GM12878 (cell line): Measurements from ENCODE around the gene OLFML2A. TPM values are rescaled to one million over a fixed set of nuclear protein-coding genes. Genes with fewer than 3 reads are reported as not detected.

Source experiments
- ATF7 ChIP-seq: fragments of 450-650 bp; IDR thresholded peaks from 2 replicates; pipeline ENCODE4 v1.6.1; 2016; ENCODE audit warnings: low read depth, mild to moderate bottlenecking
- BMI1 ChIP-seq: fragments of 450-650 bp; IDR thresholded peaks from 2 replicates; pipeline ENCODE4 v1.6.1; 2016; ENCODE audit warnings: mild to moderate bottlenecking, moderate library complexity, borderline replicate concordance
- CHD1 ChIP-seq: IDR thresholded peaks from 2 replicates; pipeline ENCODE4 v1.6.1; 2012; ENCODE audit warnings: low read depth, low read length, improper control_type of control experiment
- CHD2 ChIP-seq: IDR thresholded peaks from 2 replicates; pipeline ENCODE4 v1.6.1; 2011; ENCODE audit warnings: low read depth, low read length, improper control_type of control experiment, borderline replicate concordance
- GABPA ChIP-seq: IDR thresholded peaks from 2 replicates; pipeline ENCODE4 v1.6.1; 2014; ENCODE audit warnings: antibody characterized with exemption, low read depth, mild to moderate bottlenecking, inconsistent platforms
- IKZF1 ChIP-seq: fragments of 450-650 bp; conservative IDR thresholded peaks from 2 replicates; pipeline ENCODE4 v1.6.1; 2017; ENCODE audit warnings: antibody characterized with exemption, mild to moderate bottlenecking
- JUNB ChIP-seq: IDR thresholded peaks from 2 replicates; pipeline ENCODE4 v1.6.1; 2016; ENCODE audit warnings: antibody characterized with exemption, mild to moderate bottlenecking
- MXI1 ChIP-seq: fragments of 150-350 bp; IDR thresholded peaks from 2 replicates; pipeline ENCODE4 v1.6.1; 2011; ENCODE audit warnings: low read depth, mild to moderate bottlenecking, inconsistent platforms, low read length, improper control_type of control experiment
- ZNF217 ChIP-seq: fragments of 450-650 bp; IDR thresholded peaks from 2 replicates; pipeline ENCODE4 v1.6.1; 2017; ENCODE audit warnings: antibody characterized with exemption, mild to moderate bottlenecking
- polyA plus RNA-seq, 11 experiments: library from polyadenylated mRNA; depleted of rRNA in 4 of 11; unstranded in 6 of 11; stranded (reverse) in 5 of 11; fragments of >200 nt; fragmentation: Nextera tagmentation in 4 of 11; fragmentation: Illumina TruSeq in 1 of 11; extraction: Ambion mirVana in 4 of 11; extraction: Trizol in 1 of 11; gene quantifications; 1 replicate in 1 of 11; 2 replicates in 10 of 11; pipeline versions ENCODE4 v1.2.1 to v1.2.3, GENCODE V29; 2011 to 2016; ENCODE audit warnings: inconsistent platforms in 2 of 11, missing spikeins in 2 of 11, low read depth in 1 of 11
- total RNA-seq, 4 experiments: library from RNA; depleted of rRNA in 3 of 4; stranded (reverse); fragments of >200 nt in 3 of 4; fragmentation: Illumina TruSeq in 1 of 4; extraction: Trizol in 1 of 4; gene quantifications; 2 replicates each; pipeline versions ENCODE4 v1.2.1 to v1.2.3, GENCODE V29; 2013 to 2021
- TF ChIP-seq, protein P1 (sequence below): fragments of 450-650 bp; IDR thresholded peaks from 2 replicates; pipeline ENCODE4 v1.6.1; 2016; ENCODE audit warnings: mild to moderate bottlenecking, moderate library complexity, borderline replicate concordance
- TF ChIP-seq, protein P2 (sequence below): fragments of 450-650 bp; formaldehyde crosslinking; IDR thresholded peaks from 2 replicates; pipeline ENCODE4 v1.4.0; 2022; ENCODE audit warnings: mild to moderate bottlenecking, moderate library complexity
- TF ChIP-seq, protein P3 (sequence below): IDR thresholded peaks from 2 replicates; pipeline ENCODE4 v1.6.1; 2012; ENCODE audit warnings: low read length, inconsistent platforms
- TF ChIP-seq, protein P4 (sequence below): IDR thresholded peaks from 2 replicates; pipeline ENCODE4 v1.6.1; 2011; ENCODE audit warnings: low read depth, mild to moderate bottlenecking, low read length, moderate library complexity, borderline replicate concordance; ENCODE audit errors: extremely low read depth
- TF ChIP-seq, protein P5 (sequence below): fragments of 450-650 bp; IDR thresholded peaks from 2 replicates; pipeline ENCODE4 v1.6.1; 2017; ENCODE audit warnings: antibody characterized with exemption, mild to moderate bottlenecking, moderate library complexity

Gene OLFML2A
- total and polyA plus RNA-seq, 10 of the 15 experiments (the other 5 are each of a cell fraction or from before 2014, with no cell fraction given): 0.02 to 0.13 (median 0.10) TPM; not detected in 4

DNA sequence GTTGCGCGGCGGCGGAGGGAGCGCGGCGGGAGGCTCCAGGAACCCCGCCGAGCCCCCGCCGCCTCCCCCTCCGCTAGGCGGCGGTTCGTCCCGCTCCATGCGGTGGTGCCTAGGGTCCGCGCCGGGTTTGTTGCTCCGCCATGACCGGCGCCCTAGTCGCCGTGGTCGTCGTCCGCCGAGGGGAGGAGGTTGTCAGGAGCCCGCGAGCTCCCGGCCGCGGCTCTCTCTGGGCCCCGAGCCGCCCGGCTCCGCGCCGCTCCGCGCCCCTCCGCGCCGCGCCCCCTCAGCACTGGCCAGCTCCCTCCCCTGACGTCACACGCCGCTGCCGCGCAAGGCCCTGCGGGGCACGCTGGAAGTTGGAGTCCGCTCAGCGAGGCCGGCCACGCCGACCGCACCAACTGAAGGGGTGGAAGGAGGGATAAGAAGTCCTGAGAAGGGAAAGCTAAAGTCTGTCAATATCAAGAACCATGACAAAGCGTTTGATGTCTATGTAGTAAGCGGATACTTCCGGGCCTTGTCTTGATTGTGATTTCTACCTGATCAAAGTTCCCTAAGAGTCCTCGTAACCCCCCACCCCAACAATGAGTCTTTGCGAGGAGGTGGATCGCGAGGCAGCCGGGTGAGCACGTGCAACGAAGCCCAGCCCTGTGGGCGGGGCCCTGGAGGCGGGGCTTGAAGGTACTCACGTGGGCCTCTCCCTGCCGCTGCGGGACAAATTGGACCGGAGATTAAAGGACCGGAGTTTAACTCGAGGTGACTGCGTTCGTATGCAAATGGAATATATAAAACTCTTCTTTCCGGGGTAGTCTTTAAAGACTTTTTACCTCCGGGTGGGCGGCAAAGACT is 5.7 kb upstream of the OLFML2A start, which contains the start of gene NR6A1 (continued):
- TF ChIP-seq ZNF217 (0 out of 2 replicates have a peak, but pooled peaks have one; percentile 59), GABPA (no peak), CHD2 (peak; percentile 69), CHD1 (peak; percentile 100), JUNB (no peak), ATF7 (peak; percentile 100), BMI1 (no peak), IKZF1 (peak; percentile 93), MXI1 (peak; percentile 85)
- TF ChIP-seq, protein P1, sequence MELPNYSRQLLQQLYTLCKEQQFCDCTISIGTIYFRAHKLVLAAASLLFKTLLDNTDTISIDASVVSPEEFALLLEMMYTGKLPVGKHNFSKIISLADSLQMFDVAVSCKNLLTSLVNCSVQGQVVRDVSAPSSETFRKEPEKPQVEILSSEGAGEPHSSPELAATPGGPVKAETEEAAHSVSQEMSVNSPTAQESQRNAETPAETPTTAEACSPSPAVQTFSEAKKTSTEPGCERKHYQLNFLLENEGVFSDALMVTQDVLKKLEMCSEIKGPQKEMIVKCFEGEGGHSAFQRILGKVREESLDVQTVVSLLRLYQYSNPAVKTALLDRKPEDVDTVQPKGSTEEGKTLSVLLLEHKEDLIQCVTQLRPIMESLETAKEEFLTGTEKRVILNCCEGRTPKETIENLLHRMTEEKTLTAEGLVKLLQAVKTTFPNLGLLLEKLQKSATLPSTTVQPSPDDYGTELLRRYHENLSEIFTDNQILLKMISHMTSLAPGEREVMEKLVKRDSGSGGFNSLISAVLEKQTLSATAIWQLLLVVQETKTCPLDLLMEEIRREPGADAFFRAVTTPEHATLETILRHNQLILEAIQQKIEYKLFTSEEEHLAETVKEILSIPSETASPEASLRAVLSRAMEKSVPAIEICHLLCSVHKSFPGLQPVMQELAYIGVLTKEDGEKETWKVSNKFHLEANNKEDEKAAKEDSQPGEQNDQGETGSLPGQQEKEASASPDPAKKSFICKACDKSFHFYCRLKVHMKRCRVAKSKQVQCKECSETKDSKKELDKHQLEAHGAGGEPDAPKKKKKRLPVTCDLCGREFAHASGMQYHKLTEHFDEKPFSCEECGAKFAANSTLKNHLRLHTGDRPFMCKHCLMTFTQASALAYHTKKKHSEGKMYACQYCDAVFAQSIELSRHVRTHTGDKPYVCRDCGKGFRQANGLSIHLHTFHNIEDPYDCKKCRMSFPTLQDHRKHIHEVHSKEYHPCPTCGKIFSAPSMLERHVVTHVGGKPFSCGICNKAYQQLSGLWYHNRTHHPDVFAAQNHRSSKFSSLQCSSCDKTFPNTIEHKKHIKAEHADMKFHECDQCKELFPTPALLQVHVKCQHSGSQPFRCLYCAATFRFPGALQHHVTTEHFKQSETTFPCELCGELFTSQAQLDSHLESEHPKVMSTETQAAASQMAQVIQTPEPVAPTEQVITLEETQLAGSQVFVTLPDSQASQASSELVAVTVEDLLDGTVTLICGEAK: peak; percentile 74; the same call in 1 of the 2 replicates
- TF ChIP-seq, protein P2, sequence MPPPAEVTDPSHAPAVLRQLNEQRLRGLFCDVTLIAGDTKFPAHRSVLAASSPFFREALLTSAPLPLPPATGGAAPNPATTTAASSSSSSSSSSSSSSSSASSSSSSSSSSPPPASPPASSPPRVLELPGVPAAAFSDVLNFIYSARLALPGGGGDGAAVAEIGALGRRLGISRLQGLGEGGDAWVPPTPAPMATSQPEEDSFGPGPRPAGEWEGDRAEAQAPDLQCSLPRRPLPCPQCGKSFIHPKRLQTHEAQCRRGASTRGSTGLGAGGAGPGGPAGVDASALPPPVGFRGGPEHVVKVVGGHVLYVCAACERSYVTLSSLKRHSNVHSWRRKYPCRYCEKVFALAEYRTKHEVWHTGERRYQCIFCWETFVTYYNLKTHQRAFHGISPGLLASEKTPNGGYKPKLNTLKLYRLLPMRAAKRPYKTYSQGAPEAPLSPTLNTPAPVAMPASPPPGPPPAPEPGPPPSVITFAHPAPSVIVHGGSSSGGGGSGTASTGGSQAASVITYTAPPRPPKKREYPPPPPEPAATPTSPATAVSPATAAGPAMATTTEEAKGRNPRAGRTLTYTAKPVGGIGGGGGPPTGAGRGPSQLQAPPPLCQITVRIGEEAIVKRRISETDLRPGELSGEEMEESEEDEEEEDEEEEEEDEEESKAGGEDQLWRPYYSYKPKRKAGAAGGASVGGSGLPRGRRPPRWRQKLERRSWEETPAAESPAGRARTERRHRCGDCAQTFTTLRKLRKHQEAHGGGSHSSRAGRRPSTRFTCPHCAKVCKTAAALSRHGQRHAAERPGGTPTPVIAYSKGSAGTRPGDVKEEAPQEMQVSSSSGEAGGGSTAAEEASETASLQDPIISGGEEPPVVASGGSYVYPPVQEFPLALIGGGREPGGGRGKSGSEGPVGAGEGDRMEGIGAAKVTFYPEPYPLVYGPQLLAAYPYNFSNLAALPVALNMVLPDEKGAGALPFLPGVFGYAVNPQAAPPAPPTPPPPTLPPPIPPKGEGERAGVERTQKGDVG (CRISPR knock-in tag): no peak
- TF ChIP-seq, protein P3, sequence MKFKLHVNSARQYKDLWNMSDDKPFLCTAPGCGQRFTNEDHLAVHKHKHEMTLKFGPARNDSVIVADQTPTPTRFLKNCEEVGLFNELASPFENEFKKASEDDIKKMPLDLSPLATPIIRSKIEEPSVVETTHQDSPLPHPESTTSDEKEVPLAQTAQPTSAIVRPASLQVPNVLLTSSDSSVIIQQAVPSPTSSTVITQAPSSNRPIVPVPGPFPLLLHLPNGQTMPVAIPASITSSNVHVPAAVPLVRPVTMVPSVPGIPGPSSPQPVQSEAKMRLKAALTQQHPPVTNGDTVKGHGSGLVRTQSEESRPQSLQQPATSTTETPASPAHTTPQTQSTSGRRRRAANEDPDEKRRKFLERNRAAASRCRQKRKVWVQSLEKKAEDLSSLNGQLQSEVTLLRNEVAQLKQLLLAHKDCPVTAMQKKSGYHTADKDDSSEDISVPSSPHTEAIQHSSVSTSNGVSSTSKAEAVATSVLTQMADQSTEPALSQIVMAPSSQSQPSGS: no peak
- TF ChIP-seq, protein P4, sequence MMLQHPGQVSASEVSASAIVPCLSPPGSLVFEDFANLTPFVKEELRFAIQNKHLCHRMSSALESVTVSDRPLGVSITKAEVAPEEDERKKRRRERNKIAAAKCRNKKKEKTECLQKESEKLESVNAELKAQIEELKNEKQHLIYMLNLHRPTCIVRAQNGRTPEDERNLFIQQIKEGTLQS: peak; percentile 28; the same call in 1 of the 2 replicates
- TF ChIP-seq, protein P5, sequence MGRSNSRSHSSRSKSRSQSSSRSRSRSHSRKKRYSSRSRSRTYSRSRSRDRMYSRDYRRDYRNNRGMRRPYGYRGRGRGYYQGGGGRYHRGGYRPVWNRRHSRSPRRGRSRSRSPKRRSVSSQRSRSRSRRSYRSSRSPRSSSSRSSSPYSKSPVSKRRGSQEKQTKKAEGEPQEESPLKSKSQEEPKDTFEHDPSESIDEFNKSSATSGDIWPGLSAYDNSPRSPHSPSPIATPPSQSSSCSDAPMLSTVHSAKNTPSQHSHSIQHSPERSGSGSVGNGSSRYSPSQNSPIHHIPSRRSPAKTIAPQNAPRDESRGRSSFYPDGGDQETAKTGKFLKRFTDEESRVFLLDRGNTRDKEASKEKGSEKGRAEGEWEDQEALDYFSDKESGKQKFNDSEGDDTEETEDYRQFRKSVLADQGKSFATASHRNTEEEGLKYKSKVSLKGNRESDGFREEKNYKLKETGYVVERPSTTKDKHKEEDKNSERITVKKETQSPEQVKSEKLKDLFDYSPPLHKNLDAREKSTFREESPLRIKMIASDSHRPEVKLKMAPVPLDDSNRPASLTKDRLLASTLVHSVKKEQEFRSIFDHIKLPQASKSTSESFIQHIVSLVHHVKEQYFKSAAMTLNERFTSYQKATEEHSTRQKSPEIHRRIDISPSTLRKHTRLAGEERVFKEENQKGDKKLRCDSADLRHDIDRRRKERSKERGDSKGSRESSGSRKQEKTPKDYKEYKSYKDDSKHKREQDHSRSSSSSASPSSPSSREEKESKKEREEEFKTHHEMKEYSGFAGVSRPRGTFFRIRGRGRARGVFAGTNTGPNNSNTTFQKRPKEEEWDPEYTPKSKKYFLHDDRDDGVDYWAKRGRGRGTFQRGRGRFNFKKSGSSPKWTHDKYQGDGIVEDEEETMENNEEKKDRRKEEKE: peak; percentile 98
